ENCODE data around the gene TRIM72.
A peak's percentile ranks its signal among the peaks of the same experiment; 100 is the strongest.
"Not testable (repeated sequence)": the region's sequence is repeated elsewhere in the genome, so short reads cannot be mapped to it uniquely, and the experiment has no call there.

The TRIM72 gene

DNA sequence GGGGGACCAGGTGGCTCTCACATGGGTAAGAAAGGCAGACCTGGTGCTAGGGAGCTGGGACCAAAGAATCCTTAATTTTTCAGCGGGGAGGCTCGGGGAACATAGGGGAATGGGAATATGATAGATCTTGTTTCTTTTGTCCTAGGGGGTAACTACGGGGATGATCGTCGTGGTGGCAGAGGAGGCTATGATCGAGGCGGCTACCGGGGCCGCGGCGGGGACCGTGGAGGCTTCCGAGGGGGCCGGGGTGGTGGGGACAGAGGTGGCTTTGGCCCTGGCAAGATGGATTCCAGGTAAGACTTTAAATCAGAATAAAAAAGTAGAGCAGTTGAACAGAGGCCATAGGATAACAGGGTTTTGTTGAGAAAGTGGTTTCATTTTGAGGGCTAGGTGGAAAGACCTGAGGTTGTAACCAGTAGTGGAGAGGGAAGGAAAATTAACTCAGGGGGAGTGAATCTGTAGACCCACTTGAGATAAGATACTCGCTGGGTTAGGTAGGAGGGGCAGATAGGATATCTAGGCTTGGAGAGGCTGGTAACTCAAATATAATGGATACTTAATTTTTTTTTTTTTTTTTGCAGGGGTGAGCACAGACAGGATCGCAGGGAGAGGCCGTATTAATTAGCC lies 23.0 kb upstream of the TRIM72 start:
- DNase-seq = no peak

DNA sequence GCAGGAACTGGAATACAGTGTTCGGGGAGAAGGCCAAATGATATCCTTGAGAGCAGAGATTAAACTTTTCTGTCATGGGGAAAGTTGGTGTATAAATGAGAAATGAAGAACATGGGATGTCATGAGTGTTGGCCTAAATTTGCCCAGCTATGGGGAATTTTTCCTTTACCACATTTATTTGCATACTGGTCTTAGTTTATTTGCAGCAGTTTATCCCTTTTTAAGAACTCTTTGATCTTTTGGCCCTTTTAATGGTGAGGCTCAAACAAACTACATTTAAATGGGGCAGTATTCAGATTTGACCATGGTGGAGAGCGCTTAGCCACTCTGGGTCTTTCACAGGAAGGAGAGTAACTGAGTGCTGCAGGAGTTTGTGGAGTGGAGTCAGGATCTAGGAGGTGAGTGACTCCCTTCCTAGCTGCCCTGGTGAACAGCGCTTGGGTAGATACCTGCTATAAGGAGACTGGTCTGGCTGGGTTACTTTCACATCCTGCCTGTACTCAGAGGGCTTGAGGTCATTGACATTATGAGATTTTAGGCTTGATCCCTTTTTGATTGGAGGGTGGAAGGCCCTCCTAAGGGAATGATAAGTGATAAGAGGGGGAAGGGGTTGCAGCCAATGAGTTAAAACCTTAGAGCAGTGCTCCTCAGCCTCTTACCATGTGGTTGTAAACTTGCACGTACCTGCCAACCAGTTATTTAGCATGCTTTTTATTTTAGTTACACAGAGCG lies 22.1 kb upstream of the TRIM72 start:
- DNase-seq = no peak

GRCh38 chr16:31192856-31193642 lies 20.9 kb upstream of the TRIM72 start:
- DNase-seq = no peak

- DNase-seq = no peak
Measured at GRCh38 chr16:31193874-31194273, 20.0 kb upstream of the TRIM72 start.

DNA sequence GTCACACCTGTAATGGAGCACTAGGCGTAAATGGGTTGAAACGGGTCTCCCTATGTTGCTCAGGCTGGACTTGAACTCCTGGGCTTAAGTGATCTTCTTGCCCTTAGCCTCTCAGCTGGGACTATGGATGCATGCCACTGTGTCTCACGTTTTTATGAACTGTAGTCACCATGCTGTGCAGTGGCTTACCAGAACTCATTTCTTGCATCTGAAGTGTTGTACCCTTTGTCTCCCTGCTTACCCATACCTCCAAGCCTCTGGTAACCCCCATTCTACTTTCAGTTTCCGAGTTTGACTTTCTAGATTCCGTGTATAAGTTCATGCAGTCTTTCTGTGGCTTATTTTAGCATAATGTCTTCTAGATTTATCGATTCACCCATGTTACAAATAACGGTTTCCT lies 19.0 kb upstream of the TRIM72 start:
- no peak for DNase-seq

- not testable (repeated sequence) for DNase-seq
Measured at GRCh38 chr16:31195861-31196260, 18.1 kb upstream of the TRIM72 start.

- no peak for DNase-seq
Measured at GRCh38 chr16:31196324-31197088, 17.4 kb upstream of the TRIM72 start.

GRCh38 chr16:31198207-31198882 lies 15.6 kb upstream of the TRIM72 start:
- no peak for DNase-seq

- DNase-seq = no peak
Measured at GRCh38 chr16:31199430-31200041, 14.4 kb upstream of the TRIM72 start.

- DNase-seq = not testable (repeated sequence)
Measured at GRCh38 chr16:31200111-31200510, 13.8 kb upstream of the TRIM72 start.

DNA sequence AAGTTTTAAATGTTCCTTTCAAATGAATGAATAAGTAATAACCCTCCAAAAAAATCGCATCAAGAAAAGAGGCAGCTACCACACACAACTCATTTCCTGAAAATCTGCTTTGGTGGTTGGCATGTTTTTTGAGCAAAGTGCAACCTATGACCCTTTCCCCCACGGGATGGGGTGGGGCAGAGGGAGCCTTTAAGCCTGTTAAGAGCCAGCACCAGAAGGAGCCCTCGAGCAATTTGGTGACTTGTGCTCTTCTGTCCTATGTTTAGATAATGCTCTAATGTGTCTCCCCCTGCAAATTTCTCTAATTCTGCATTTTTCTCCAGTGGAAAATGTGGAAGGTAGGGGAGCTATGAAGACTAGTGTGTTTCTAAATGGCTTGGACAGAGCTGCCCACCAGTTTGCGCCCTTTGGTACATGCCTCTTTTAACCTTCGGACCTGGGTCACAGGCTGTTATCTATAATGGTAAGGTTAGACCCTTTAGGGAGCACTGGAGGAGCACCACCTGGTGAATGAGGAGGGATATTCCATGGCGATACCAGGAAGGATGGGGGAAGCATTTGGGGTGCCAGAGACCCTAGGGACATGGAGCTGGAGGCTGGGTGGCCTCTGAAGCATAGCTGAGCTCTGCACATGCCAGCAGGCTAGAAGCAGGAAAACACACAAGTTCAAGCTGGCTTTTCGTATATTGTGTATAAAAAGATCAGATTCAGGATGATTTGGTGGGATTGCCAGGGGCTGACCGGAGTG lies 12.9 kb upstream of the TRIM72 start:
- no peak for DNase-seq

GRCh38 chr16:31201582-31202413 lies 12.1 kb upstream of the TRIM72 start:
- DNase-seq = peak; percentile 54

- no peak for DNase-seq
Measured at GRCh38 chr16:31202414-31203375, 11.2 kb upstream of the TRIM72 start, which contains the start of gene PYCARD. PYCARD (minus strand) TSS chr16:31202760; CDS start chr16:31202690, 70 bp downstream.

GRCh38 chr16:31204871-31205666 lies 8.8 kb upstream of the TRIM72 start:
- DNase-seq = no peak

GRCh38 chr16:31206776-31207175 lies 7.1 kb upstream of the TRIM72 start:
- no peak for DNase-seq

- no peak for DNase-seq
Measured at GRCh38 chr16:31213342-31213741, 577 bp upstream of the TRIM72 start.

GRCh38 chr16:31214708-31215286 lies 878 bp downstream of the TRIM72 start:
- no peak for DNase-seq

All from CD4-positive, alpha-beta T cell treated with Interleukin-15 for 1 hour (primary cell).